ENCODE measurements around the gene FADS2.

Gene FADS2

DNA sequence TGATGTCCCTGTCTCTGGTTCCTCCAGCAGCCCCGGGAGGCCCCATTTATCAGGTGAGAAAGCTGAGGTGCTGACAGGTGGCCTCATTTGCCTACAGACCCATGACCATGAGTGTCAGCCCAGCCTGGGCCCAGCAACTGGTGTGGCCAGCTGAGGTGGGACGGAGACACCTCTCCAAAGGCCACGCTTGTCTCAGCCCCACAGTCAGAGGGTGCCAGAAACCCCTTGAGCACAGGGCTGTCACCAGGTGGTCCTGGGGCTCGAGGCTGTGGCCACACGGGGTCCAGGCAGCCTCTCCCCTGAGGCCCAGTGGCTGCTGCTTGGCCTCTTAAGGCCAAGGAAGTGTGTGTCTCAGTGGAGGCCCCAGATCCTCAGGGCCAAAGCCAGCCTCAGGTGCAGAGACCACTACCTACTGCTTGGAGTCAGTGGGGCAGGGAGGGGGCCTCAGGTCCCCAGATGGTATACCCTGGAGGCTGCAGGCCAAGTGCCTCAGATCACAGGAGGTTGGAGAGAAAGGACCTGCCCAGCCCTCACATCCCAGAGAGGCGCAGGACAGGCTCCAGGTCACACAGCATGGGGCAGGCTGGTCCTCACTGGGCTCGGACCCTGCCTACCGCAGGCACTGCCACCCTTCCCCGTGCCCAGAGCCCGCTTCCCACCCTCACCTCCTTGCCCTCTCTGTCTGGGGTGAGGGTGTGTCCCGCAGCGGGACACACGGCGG lies 77.9 kb downstream of the FADS2 start:
- DNase-seq (ENCODE audit: low read depth): no peak

DNA sequence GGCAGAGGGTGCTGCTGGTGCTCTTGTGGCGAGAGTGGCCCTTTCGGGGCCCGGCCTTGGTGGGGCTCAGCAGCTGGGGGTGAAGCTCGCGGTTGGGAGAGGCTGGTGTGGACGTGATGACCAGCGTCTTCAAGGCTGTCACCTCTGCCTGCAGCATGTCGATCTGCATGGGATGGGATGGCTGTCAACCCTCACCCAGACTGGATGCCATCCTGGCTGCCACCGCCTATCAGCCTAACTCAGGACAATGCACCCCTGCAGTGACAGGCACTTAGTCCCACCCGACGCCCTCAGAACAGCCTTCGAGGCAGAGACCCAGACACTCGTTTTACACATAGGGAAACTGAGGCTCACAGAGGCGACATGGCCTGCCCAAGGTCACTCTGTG lies 78.4 kb downstream of the FADS2 start:
- no peak for DNase-seq (ENCODE audit: low read depth)

DNA sequence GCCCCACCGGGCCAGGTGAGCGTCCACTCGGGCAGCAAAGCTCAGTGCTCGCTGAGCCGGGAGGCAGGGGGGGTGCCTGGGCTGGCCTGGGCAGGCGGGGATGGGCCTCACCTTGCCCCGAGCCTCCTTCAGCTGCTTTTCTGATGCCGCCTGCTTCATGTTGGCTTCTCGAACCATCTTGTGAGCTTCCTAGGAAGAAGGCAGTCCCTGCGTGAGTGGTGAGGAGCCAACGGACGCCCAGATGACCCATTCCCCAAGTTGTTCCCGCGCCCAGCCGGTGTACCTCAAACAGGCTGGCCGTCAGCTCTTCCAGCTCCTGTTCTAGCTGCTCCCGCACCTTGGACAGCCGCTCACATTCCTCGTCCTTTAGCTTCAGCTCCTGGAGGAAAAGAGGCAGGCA lies 79.2 kb downstream of the FADS2 start:
- DNase-seq (ENCODE audit: low read depth): no peak

DNA sequence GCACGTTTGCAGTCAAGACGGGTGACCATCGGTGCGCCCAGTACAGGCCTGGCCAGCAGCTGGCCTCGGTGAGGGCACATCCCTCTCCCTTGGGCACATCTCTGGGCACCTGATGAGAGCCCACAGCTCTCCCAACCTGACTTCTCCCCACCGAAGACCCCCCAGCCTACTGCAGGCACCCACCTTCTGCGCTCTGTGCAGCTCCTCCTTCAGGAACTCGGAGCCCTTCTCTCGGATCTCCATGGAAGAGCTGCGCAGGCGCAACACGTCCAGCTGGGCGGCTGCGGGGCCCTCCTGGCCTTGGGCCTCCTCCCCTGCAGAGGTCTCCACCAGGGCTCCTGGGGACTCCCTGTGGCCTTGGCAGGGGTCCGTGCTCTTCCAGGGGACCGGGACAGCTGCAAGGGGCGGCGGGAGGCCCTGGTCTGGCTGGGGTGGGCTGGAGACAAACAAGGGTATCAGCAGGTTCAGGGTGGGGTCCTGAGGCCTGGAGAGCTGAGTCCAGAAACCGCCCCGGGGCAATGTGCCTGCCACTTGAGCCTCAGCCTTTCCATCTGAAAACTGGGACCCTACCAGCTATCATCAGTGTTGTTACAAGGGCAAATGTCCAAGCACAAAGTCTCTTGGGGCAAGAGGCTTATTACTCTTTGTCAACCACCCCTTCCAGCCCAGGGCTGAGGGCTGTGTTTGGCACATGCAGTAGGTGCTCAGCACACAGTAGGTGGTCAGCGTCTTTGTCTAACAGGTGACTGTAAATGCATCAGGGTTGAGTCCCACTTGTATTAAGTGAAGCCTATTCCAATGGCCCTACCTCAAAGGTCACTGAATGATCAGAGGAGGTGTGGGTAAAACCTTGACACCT lies 80.0 kb downstream of the FADS2 start:
- DNase-seq (ENCODE audit: low read depth): no peak

DNA sequence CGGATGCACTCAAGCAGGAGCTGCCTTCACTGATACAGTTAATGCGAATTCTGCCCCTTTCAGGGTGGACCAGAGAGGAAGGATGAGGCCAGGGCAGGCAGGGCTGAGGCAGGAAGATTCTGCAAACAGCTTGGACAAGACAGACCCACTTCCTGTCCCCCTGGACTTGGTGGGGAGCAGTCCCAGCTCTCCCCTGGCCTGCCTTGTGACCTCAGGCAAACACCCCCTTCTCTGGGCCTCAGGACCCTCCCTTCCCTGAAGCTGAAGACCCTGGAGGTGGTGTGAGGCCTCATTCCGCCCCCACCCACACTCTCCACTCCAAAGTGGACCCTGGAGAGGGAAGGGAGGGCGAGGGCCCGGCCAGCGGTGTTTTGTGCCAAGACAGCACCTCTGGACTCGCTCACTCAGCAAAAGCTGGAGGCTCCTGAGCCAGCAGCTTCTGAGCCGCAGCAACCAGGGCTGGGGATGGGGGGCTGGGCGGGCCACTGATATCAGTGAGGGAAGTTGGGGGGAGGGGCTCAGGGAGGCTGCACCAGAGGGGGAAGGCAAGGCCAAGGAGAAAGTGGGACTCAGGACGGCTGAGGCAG lies 80.7 kb downstream of the FADS2 start:
- no peak for DNase-seq (ENCODE audit: low read depth)

DNA sequence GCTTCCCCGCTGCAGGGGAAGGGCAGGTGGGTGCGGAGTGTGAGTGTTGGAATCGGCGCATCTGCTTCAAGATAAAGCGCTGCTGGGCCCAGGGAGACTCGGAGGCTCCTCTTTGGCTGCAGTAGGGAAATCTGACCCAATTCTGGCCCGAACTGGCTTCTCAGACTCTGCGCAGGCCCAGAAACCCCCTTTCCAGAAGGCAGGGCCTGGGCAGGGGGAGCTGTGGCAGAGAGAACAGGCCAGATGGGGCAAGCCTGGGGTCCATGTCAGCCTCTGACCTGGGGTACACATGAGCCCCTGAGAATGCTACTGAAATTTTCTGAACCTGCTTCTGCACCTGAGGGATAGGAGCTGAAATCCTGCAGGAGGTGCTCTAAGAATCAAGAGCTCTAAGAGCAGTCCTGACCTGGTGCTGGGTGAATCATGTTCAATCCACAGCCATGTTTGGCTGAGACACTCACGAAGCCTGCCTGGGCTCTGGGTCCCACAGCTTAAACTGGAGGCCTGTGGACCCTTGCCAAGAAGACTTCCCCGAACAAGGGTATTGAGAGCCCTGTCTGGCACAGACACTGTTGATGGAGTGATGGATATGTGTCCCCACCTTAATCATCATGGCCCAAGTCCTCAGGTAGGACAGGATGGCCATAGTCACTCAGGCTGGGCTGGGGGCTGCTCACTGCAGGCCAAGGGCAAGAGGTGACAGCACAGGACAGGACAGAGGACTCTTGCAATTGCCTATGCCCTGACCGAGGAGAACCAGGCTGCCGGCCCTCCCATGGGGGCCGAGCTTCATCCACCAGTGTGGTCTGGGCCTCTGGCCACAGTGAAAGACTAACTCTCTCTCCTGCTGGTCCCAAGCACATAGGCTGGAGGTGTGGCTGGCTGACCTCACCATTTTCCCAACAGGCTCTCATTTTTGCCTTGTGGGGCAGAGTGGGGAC lies 82.4 kb downstream of the FADS2 start:
- DNase-seq (ENCODE audit: low read depth): no peak

DNA sequence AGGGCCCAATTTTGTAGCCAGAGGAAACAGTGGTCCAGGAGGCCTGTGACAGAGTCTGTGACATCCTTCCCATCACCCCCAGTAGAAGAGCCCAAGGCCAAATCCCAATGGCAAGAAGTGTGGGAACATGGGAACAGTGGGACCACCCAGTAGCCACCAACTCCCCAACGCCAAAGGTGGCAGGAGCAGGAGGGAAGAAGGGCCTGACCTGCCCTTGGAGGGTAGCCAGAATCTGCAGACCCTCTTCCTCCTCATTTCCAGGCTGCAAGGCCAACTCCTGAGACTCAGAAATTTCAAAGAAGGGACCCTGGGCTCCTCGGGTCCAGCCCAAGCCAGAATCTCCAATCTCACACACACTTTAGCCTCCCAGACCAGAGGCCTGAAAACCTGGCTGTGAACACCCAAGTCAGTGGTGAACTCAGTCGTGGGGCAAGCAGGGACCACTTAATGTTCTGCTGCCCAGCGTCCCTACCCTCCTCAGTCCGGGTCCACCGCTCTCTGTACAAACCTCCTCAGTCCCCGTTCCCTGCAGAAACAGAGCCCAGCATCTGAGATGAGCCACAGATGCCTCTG lies 83.1 kb downstream of the FADS2 start:
- no peak for DNase-seq (ENCODE audit: low read depth)

DNA sequence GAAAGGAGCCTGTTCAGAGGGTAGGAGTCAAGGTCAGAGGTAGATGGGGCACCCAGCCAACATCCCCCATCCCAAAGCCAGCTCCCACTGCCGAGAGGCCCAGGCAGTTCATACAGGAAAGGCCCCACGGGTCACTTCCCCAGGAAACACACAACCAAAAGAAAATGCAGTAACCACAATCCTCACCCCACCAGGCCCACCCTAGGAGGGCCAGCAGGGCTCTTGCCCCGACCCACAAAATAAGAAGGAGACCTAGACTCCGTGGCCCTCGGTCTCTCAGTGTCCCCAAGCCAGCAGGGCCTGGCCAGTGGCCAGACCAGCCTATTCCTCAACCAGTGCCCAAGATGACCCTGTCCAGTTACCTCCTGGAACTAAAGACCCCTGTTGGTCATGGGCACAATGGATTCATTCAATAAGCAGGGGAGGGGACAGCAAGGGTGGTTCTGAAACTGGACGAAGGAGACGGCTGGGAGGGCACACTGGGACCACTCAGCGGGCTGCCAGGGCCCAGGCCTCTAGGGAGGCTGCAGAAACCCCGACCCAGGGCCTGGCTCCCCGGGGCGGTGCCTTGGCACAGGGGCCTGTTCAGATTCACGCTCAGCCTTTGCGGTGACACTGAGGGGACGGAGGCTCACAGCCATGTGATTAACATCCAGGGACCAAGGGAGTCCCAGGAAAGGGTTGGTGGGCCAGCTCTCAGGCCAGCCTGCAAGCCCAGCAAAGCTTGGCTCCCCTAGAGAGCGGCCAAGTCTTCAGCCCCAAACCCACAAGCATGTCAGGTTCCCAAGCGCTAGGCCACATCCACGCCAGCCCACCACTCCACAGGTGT lies 83.8 kb downstream of the FADS2 start:
- no peak for DNase-seq (ENCODE audit: low read depth)

DNA sequence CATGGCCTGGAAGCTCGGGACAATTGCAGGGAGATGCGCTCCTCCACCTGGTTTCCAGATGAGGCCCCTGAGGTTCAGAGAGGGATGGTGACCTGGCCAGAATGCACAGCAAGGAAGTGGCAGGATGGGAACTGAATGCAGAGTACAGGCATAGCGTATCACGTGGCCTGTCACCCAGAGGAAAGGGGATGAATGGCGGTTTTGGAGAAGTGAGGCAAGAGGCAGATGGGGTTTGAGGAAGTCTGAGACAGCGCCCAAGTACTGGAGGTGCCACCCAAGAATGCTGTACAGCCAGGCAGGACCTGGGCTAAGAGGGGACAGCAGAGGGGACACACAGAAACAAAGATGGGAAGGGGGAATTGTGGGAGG lies 84.4 kb downstream of the FADS2 start:
- no peak for DNase-seq (ENCODE audit: low read depth)

DNA sequence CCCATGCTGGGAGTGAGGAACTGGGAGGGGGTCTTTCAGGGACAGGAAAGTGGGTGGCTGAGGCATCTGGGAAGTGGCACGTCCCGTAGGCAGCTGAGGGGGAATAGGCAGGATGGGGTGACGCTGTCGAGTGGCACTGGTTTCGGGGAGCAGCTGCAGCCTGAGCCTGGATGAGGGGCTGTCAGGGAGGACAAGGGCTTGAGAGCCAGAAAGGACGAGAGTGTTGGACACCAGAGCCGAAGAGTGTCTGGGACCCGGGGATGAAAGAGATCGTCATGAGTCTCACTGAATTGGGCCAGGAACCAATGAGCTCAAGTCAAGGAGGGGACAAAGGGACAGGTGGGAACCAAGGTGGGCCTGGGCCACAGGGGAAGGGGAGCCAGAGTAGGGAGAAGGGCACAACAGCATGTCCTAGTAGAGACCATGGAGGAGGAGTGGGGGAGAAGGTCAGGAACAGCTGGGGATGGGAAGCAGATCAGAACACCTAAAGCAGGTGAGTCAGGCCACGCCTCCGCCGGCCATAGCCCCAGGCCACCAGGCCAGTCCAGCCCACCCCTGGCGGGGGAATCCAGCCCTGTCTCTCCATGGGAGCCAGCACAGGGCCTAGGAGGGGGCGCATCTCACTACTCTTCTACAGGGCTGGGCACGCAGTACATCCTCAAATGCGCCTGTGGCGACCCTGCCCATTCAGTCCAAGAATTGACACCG lies 85.0 kb downstream of the FADS2 start:
- DNase-seq (ENCODE audit: low read depth): no peak

DNA sequence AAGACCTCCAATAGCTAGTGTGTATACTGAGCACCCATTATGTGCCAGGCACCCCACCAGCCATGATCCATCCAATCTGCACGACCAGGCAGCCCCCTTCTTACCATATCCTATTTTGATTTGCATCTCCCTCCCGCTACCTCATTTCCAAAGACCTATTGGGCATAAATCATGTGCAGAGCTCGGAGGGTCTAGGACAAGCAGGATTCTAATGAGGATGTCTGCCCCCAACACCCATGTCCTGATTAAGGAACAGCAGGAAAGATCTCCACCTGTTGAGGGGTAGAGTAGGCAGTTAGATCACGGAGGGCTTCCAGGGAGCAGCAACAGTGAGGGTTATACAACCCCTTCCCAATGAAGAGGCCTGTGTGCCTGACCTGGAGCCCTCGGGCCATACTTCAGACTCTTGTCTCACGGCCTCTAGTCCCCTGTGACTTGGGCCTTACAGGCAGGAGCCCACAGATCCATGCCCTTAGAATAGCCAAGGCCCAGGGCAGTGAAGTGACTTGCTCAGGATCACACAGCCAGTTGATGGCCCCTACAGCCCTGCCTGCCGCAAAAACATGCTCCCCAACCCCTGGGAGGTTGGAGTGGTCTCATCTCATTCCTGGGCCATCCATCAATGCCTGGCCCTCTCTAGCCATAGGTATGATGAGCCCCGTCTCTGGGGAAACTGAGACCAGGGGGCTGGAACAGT lies 85.7 kb downstream of the FADS2 start:
- DNase-seq (ENCODE audit: low read depth): no peak

DNA sequence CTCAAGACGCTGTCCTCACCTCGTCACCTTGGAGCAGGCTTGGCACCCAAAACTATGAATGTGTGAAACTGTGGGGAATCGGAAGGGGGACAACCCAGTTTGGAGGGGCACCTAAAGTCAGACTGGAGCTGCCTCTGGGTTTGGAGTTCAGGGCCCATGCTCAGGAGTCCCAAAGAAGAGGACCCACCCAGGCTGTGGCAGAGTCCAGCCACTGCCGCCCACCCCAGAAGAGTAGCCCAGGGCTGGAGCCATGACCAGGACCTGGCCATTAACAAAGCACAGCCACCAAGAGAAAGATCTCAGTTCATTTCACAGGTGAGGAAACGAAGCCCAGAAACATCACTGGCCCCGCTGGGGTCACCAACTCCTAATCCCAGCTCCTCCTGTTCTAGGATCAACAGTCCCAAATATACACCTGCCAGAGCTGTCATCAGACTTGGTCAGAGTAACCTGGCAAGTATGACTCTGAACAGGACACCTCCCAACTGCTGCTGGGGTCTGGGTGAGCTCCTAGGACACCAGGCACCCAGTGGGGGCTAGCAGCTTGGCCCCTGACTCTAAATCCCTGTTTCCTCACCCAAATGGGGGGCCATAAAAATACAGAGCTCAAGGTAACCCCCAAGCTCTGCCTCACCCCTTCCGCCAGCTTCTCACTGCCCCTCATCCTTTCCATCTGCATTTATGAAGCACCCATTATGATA lies 86.5 kb downstream of the FADS2 start:
- DNase-seq (ENCODE audit: low read depth): no peak

DNA sequence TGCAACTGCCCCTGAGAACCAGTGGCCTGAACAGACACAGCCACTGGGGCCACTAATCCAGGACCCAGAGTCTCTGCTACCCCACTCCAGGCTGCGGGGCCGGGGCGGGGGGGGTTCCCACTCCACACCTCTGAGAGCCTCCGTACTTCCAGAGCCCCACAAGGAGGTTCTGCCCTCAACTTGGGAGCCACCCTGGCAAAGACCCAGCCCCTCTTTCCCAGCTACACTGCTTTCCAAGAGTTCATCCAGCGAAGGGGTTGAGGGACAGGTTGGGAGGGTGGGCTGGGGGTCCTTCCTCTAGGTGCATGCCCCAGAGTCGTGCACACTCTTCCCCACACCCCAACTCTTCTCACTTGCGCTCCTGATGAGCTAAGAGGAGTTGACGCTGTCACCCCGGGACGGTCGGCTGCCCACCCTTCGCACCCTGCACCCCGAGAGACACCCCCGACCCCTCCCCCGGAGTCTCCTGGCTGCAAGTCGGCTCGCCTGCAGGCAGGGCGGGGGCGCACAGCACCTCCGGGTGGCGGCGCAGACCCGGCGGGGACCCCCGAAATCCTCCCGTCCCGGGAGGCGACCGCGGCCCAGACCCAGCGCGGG lies 88.7 kb downstream of the FADS2 start:
- DNase-seq (ENCODE audit: low read depth): no peak
